AML-193 (cell line): Measurements from ENCODE around the gene GRIA3.

Source experiments
- DNase-seq, 2 experiments: peaks; one replicate each; lab custom pipeline; 2025; lab: John Stamatoyannopoulos, UW

Gene GRIA3

GRCh38 chrX:123199338-123199737 is 15.3 kb downstream of the GRIA3 start:
- no peak for DNase-seq

DNA sequence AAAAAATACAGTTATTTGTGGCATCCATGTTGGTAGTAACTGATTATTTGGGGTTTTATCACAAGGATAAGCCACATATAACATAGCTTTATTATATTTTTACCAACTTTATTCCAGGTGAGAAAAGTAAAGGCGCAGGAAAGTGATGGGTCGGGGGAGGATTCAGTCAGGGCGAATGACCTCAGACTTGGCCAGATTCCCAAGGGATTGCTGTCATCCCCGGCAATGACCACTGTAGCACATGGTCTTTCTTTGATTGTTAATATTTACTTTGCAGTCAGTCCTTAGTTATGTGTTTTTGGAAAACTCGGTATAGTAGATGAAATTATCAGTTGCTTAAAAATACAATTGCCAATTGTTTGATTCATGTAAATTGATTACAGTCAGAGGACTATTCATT is 17.6 kb downstream of the GRIA3 start:
- no peak for DNase-seq

- no peak for DNase-seq
These were observed 18.4 kb downstream of the GRIA3 start for GRCh38 chrX:123202523-123202922.

DNA sequence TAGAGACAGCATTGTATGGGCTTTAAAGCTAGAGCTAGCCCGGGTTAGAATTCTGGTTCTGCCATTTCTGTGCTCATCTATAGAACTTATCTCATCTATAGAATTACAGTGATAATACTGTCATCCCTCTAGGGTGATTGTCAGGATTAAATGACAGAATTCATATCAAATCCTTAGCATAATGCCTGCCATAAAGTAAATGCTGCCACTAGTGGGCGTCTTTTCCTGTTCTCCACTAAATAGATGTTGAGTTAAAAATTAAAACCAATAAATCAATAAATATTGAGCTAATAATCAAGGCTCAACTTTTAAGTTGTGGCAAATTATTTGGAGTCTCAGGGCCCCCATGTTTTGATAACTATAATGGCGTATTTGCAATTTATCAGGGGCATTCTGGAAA is 19.7 kb downstream of the GRIA3 start:
- DNase-seq = no peak

DNA sequence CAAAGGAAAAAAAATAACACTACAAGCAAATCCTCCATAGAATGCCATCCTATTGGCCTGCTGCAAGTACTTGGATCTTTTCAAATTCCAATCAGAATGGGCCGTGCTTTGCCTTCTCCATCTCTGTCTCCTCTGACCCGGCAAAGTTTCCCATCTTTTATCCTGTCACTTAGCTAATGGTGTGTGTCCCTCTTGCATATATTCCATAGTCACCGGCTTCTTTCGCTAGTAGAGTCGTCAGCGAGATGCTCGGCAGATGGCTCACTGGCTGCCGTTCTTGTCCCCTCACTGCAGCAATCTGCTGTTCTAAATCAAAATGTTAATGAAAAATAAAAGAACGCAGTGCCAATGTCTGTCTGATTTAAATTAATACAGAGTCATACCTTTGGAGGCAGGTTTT is 22.1 kb downstream of the GRIA3 start:
- no peak for DNase-seq

DNA sequence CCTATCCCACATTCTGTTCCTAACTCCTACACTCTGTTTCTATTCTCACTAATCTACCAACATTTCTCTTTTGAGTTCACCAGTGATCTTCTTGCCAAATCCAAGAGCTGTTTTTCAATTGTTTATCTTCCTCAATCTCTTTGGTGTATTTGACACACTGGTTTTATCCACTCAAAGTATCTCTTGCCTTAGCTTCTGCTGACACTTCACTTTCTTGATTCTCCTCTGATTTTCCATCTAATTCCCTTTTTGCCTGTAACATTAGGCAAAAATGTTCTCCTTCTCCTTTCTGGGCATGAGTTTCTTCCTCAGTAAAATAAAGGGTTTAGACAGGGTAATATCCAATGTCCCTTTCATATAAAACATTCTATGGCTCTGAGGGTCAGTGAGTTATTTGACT is 26.2 kb downstream of the GRIA3 start:
- DNase-seq = no peak

- DNase-seq = no peak
These were observed 31.5 kb downstream of the GRIA3 start for GRCh38 chrX:123215397-123216089.

DNA sequence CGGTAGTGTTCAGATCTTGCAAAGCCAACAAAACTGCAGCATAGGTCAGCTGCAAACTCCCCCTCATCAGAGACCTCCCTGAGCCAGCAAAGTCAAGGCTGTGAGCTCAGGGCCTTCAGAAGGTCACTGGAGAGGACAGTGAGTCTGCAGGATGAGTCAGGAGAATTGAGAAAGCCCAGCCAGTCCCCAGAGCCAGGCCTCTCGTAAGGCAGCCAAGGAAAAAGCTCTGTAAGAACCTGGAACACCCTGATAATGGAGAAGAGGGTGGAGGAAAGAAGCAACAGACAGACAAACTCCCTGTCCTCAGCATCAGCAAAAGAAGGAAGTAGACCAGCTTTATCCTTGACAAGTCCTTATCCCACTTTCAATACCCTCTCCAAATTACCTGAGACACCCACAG is 33.0 kb downstream of the GRIA3 start:
- DNase-seq = no peak

DNA sequence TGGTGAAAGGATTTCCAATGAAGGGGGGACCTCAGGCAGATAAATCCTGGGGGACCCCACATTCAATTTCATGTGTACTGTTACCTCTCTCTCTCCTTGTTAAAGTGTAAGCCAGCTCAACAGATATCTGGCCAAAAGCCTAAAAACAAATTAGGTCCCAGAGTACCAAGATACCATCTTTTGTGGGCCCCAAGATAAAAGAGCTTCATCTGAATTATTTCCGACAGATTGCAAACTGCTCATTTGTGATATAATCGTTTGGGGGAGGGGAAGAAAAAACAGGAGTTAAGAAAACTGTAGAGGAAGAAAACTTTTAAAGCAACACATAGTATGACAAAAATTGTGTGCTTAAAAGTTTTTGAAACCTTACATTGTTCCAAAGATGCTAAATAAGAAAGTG is 33.6 kb downstream of the GRIA3 start:
- no peak for DNase-seq

- DNase-seq = no peak
These were observed 35.8 kb downstream of the GRIA3 start for GRCh38 chrX:123219916-123220315.

DNA sequence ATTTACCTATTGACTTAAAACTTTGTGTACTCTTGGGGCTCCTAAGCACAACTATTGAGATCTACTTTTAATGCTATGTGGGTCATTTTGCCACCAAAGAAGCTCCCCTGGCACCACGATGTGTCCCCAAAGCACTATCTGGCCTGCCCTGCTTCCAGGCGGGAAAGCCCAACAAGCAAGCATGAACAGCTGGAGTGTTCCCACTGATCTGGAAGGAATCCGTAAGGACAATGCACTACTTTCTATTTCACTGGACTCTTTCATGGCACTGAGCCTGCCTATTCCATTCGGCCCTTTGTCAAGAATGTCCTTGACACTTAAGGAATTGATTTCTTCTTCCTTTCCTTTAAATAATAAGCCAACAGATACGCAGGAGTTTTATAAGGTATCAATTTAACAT is 38.8 kb downstream of the GRIA3 start:
- no peak for DNase-seq

DNA sequence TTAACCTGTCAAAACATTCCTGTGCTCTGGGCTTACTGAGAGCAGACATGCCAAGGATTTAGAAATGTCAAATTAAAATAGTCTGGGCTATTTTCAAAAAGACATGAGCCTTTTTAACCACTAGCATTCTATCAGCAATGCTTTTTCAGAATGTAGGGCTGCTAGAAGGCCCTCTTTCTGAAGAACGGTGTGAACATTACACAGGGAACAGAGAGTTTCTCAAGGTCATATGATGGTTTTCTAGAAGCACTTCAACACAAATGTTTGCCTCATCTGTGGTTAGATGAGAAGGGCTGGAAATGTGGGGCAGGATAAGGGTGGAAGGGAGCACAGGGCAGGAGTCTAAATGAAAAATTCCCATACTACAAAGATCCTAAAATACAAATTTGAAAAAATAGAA is 39.3 kb downstream of the GRIA3 start:
- DNase-seq = no peak

DNA sequence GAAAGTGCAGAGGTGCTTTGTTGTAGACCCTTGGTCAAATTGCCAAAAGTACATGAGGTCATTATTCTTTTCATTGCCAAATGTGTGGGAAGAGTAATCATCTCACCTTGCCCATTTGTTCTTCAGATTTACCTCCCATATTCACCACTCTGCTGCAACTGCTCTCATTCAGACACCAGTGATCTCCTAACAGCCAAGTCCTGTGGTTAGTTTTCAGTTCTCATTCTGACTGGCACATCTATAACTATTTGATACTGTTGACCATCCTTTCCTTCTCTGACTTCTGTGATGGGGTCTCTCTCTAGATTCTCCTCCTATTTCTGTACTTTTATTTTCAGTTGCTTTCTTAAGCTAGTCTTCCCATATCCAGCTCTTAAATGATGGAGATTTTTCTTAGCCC is 39.8 kb downstream of the GRIA3 start:
- no peak for DNase-seq

- no peak for DNase-seq
These were observed 46.7 kb downstream of the GRIA3 start for GRCh38 chrX:123230798-123231197.

DNA sequence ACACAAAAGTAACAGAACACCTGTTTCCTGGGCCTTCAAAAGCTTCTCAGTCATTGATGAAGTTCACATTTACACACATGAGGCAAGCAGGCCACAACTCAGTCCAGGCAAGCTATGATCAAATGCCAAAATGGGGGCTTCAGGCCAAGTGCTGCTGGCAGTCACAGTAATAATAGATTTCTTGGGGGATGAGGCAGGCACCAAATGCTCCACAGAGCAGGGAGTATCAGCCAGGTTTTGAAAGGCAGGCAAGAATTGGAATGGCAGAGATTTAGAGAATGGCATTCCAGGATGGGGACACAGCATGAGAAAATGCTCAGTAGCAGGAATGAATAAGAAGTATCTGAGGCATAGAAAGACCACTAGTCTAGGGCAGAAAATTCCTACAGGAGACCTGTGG is 52.8 kb downstream of the GRIA3 start:
- DNase-seq = no peak

GRCh38 chrX:123237271-123237670 is 53.2 kb downstream of the GRIA3 start:
- no peak for DNase-seq

GRCh38 chrX:123254457-123254856 is 70.4 kb downstream of the GRIA3 start:
- no peak for DNase-seq

- no peak for DNase-seq
These were observed 72.3 kb downstream of the GRIA3 start for GRCh38 chrX:123256378-123256777.

GRCh38 chrX:123260920-123261418 is 76.9 kb downstream of the GRIA3 start:
- DNase-seq = no peak

DNA sequence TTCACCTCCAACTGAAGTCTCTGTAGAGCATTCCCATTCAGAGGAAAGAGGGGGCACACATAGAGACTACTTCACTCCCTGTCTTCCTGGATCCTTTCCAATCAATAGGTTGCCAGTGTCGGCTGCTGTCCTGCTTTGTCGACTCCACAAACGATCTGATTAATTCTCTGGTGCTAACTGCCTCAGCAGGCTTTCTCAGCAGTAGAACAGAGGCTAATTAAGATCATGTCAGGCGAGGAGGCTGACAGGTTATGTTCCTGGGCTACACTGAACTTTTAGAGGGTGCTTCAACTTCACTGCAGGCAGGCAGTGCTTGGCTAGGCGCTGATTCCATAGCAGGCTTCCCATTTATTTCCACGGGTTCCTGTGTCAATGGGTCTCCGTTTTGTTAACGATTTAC is 79.2 kb downstream of the GRIA3 start:
- no peak for DNase-seq

DNA sequence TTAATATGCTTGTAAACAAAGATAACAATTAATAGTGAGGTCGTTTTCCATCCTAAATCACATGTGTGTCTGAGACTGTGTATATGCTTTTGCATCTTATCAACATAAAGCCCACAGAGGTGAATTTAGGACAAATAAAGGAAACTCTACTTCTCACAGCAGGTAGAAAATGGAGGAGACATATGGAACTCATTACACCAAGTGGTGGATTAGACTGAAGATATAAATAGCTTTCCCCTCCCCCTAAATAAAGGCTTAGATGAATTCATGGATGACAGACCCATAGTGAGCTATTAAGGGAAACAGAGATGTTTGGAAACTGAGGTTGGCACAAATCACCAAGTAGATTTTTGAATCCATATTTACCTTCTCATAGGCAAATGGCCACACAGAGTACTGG is 79.7 kb downstream of the GRIA3 start:
- DNase-seq = no peak

GRCh38 chrX:123267220-123267619 is 83.1 kb downstream of the GRIA3 start:
- DNase-seq = no peak

DNA sequence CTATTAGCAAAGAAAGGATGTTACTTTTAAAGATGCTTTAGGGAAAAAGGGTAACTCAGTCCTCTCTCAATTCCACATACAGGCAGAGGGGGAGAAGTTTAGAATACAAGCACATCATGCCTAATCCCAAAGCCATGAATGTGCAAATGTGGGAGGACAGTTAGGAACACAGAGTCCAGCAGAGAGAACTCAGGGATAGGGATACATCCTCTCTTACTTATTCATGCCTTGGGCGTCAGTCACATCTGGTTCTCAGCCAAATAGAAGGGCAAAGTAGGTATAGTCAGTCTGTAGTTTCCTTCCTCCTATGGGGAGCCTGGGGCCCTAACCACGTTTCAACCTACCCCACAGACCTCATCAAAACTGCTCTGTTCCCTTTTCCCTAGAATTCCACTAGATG is 87.8 kb downstream of the GRIA3 start:
- no peak for DNase-seq

DNA sequence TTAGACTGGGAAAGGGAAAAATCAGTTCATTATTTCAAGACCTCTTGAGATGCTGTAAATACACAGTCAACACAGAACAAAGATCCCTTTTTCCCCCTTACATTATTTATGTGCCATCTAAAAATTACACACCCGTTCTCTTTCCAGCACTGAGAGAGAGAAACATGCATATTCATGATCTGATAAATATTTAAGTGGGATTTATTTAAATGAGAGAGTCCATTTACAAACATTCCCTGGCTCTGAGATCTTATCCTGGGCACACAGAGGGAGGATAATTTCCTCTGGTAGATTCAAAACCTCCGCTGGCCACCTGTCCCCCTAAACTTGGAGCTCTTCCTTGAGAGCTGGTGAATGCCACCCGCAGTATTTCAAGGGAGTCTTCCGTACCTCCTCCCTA is 88.6 kb downstream of the GRIA3 start:
- DNase-seq = no peak
